CD4-positive, alpha-beta T cell (primary cell): ENCODE measurements around the gene LOX. TPM values are rescaled to one million over a fixed set of nuclear protein-coding genes. Genes with fewer than 3 reads are reported as not detected.

Experiments used
- ATAC-seq: fragments of 200-7000 bp; cut with Tn5 transposase; one replicate; pipeline ENCODE4 v1.10.0; 2022; ENCODE audit warnings: mild to moderate bottlenecking; ENCODE audit not compliant: poor library complexity
- CTCF ChIA-PET: fragments of 350-600 bp; sonication (Branson Sonifier 250); formaldehyde crosslinking; loops from one replicate; lab custom pipeline; 2021; ENCODE audit warnings: antibody characterized with exemption, inconsistent platforms; lab: Charles Lee
- POLR2A ChIA-PET: fragments of 350-600 bp; sonication (Branson Sonifier 250); formaldehyde crosslinking; loops from one replicate; lab custom pipeline; 2021; ENCODE audit warnings: antibody characterized with exemption, inconsistent platforms; lab: Charles Lee
- DNase-seq, 14 experiments: peaks; one replicate each; pipeline ENCODE4 v3.0.0-alpha.2; 2013 to 2020; ENCODE audit warnings: mixed read lengths in 2 of 14
- H3K27ac ChIP-seq, 2 donors: one replicate each; pipeline versions ENCODE4 v1.5.1 to v1.7.0; 2013; ENCODE audit warnings: low read length in 2 of 2, low read depth in 1 of 2, mild to moderate bottlenecking in 1 of 2
- H3K27me3 ChIP-seq, 2 experiments: 1 replicate in 1 of 2; 2 replicates in 1 of 2; pipeline versions ENCODE4 v1.6.1 to v1.7.0; 2013; ENCODE audit warnings: low read length in 2 of 2, control low read depth in 1 of 2, mild to moderate bottlenecking in 1 of 2, moderate library complexity in 1 of 2; ENCODE audit not compliant: insufficient read depth in 2 of 2, control insufficient read depth in 1 of 2
- H3K36me3 ChIP-seq: one replicate; pipeline ENCODE4 v1.6.1; 2013; ENCODE audit warnings: low read length, control low read depth; ENCODE audit not compliant: insufficient read depth
- H3K4me1 ChIP-seq: one replicate; pipeline ENCODE4 v1.6.1; 2013; ENCODE audit warnings: low read length, control low read depth; ENCODE audit not compliant: insufficient read depth
- H3K4me3 ChIP-seq: one replicate; pipeline ENCODE4 v1.5.1; 2013; ENCODE audit warnings: mild to moderate bottlenecking, low read length, moderate library complexity
- H3K9me3 ChIP-seq, 2 experiments: 1 replicate in 1 of 2; 2 replicates in 1 of 2; pipeline versions ENCODE4 v1.6.1 to v1.7.0; 2013; ENCODE audit warnings: low read length in 2 of 2, mild to moderate bottlenecking in 2 of 2, control low read depth in 1 of 2, moderate library complexity in 1 of 2; ENCODE audit not compliant: control insufficient read depth in 1 of 2, insufficient read depth in 1 of 2
- H3K27ac Mint-ChIP-seq: one replicate; pipeline ENCODE4 v1.8.0; 2020; ENCODE audit warnings: mixed read lengths
- H3K27me3 Mint-ChIP-seq: one replicate; pipeline ENCODE4 v1.8.0; 2021; ENCODE audit warnings: mixed read lengths
- H3K36me3 Mint-ChIP-seq: one replicate; pipeline ENCODE4 v1.8.0; 2021; ENCODE audit warnings: low read depth, mixed read lengths
- H3K4me1 Mint-ChIP-seq: one replicate; pipeline ENCODE4 v1.8.0; 2021; ENCODE audit warnings: low read depth, mixed read lengths
- H3K4me3 Mint-ChIP-seq: one replicate; pipeline ENCODE4 v1.8.0; 2020; ENCODE audit warnings: mild to moderate bottlenecking, mixed read lengths
- H3K9me3 Mint-ChIP-seq: one replicate; pipeline ENCODE4 v1.8.0; 2020; ENCODE audit warnings: mixed read lengths
- intact Hi-C, 2 experiments: fragments of 100-400 bp; cut with DNase I in 1 of 2; cut with micrococcal nuclease in 1 of 2; formaldehyde crosslinking; loops; one replicate each; pipeline versions ENCODE4 v1.15.1 to v1.9.0; 2023 to 2025; cut with DNase I, micrococcal nuclease
- total RNA-seq, 174 experiments: library from RNA in 2 of 174; stranded (reverse) in 2 of 174; gene quantifications; one replicate each; pipeline ENCODE4 v1.2.3 and lab custom pipeline; 2021 to 2026
- TF ChIP-seq, protein P1 (sequence below): fragments of 200-600 bp; IDR thresholded peaks from one replicate; pipeline ENCODE4 v1.8.0; 2022; ENCODE audit warnings: antibody characterized with exemption, mild to moderate bottlenecking

LOX gene
- total RNA-seq, 2 experiments from 2014 or later = 0.06 to 0.11 TPM

DNA sequence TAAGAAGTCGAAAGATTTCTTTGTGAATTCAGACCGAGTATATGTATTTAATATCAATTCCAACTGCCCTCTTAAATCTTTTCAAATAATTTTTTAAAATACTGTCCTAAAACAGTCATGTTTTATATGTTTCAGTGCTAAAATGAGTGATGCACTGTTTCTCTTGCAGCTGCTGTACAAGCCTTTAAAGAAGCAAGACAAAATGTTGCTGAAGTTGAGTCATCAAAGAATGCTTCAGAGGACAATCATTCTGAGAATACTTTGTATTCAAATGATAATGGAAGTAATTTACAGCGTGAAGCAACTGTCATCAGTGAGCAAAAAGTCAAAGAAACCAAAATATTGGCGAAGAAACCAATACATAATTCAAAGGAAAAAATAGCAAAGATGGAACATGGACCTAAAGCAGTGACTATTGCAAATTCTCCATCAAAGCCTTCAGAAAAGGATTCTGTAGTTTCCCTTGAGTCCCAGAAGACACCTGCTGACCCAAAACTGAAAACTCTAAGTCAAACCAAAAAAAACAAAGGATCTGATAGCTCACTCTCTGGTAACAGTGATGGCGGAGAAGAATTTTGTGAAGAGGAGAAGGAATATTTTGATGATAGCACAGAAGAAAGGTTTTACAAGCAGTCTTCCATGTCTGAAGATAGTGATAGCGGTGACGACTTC, 58.0 kb downstream of the LOX start:
- Histone ChIP-seq H3K4me3 (no peak overlapping the region), H3K27me3 (no peaks in the 10 kb centered on the region), H3K36me3 (peaks cover 28% of the 10 kb centered on the region), H3K27ac (no peak overlapping the region), H3K4me1 (no peaks in the 10 kb centered on the region), H3K9me3 (no peaks in the 10 kb centered on the region)
- no peaks in the 10 kb centered on the region for H3K27me3 Mint-ChIP-seq
- ChIA-PET CTCF (no interaction called here), POLR2A (no interaction called here)
- H3K9me3 Mint-ChIP-seq = peaks cover 3% of the 10 kb centered on the region
- no peak overlapping the region for H3K4me3 Mint-ChIP-seq
- DNase-seq (no peak), ATAC-seq (no peak)
- TF ChIP-seq, protein P1, sequence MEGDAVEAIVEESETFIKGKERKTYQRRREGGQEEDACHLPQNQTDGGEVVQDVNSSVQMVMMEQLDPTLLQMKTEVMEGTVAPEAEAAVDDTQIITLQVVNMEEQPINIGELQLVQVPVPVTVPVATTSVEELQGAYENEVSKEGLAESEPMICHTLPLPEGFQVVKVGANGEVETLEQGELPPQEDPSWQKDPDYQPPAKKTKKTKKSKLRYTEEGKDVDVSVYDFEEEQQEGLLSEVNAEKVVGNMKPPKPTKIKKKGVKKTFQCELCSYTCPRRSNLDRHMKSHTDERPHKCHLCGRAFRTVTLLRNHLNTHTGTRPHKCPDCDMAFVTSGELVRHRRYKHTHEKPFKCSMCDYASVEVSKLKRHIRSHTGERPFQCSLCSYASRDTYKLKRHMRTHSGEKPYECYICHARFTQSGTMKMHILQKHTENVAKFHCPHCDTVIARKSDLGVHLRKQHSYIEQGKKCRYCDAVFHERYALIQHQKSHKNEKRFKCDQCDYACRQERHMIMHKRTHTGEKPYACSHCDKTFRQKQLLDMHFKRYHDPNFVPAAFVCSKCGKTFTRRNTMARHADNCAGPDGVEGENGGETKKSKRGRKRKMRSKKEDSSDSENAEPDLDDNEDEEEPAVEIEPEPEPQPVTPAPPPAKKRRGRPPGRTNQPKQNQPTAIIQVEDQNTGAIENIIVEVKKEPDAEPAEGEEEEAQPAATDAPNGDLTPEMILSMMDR = no peak
- no peak overlapping the region for H3K27ac Mint-ChIP-seq
- intact Hi-C loops = no loop called here
- peaks cover 60% of the 10 kb centered on the region for H3K36me3 Mint-ChIP-seq
- H3K4me1 Mint-ChIP-seq = no peaks in the 10 kb centered on the region

DNA sequence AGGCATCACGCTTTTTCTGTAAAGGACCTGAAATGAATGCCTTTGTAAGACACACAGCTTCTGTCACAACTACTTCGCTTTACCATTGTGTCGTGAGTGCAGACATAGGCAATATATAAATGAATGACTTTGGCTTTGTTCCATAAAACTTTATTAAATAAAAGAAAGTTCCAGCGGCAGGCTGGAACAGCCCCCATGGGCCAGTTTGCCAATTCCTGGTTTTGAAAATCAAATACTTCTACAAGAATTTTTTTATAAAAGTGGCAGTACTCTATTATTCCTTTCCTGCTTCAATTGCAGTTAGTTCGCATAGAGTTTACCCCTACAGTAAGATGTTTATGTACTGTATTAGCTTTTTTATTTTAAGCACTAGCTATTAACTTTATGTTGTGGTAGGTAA, 62.6 kb downstream of the LOX start:
- Mint-ChIP-seq H3K4me1 (no peaks in the 10 kb centered on the region), H3K27me3 (no peaks in the 10 kb centered on the region), H3K4me3 (no peak overlapping the region), H3K36me3 (peaks cover 20% of the 10 kb centered on the region), H3K27ac (no peak overlapping the region), H3K9me3 (no peaks in the 10 kb centered on the region)
- H3K27ac ChIP-seq = no peak overlapping the region
- no peaks in the 10 kb centered on the region for H3K9me3 ChIP-seq
- intact Hi-C loops = no loop called here
- TF ChIP-seq, protein P1 = no peak
- DNase-seq (no peak), ATAC-seq (no peak)
- no peak overlapping the region for H3K4me3 ChIP-seq
- no peaks in the 10 kb centered on the region for H3K4me1 ChIP-seq
- peaks cover 3% of the 10 kb centered on the region for H3K36me3 ChIP-seq
- H3K27me3 ChIP-seq = no peaks in the 10 kb centered on the region
- ChIA-PET CTCF (no interaction called here), POLR2A (no interaction called here)

DNA sequence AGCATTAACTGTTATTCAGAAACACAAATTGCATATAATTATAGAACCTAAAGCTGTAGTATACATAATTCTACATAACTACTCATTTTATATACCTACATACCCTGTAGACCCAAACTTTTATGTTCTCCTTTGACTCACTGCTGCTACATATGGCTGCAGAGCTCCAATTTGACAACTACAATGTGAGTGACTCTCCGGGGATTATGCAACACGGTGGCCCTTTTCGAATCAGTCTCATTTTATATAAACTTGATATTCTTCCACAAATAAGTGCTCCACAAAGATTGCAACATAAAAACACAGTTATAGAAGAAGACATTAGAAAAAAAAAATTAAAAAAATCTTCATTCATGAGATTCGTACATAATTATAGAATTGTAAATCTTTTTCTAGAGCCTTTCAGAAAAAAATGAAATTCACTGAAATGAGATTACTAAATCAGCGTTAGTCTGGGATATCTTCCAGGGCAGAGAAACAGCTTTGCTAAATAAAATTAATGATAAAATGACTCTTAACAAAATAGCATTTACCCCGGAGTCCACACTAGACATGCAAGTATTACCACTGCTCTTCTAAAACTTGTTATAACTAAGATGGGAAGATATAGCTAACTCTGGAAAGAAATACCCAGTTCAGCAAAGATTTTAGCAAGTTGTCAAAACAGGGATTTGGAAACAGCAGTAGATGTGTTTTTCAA, 63.7 kb downstream of the LOX start:
- DNase-seq (no peak), ATAC-seq (no peak)
- Mint-ChIP-seq H3K27ac (no peak overlapping the region), H3K27me3 (no peaks in the 10 kb centered on the region), H3K4me1 (peaks cover 8% of the 10 kb centered on the region), H3K36me3 (peaks cover 13% of the 10 kb centered on the region), H3K4me3 (no peak overlapping the region), H3K9me3 (no peaks in the 10 kb centered on the region)
- Histone ChIP-seq H3K27ac (no peak overlapping the region), H3K4me1 (no peaks in the 10 kb centered on the region), H3K27me3 (no peaks in the 10 kb centered on the region), H3K36me3 (no peaks in the 10 kb centered on the region), H3K9me3 (no peaks in the 10 kb centered on the region), H3K4me3 (no peak overlapping the region)
- intact Hi-C loops = no loop called here
- ChIA-PET CTCF (no interaction called here), POLR2A (no interaction called here)
- TF ChIP-seq, protein P1 = no peak

Other genes with a start within 250 kb of the LOX start
- not detected for gene FTMT, start 226.4 kb downstream of the LOX start, total RNA-seq
- gene SRFBP1, start 116.3 kb downstream of the LOX start, total RNA-seq = 1 to 10 TPM; 4.0 to 4.6 TPM
- under 1 TPM in 1 of 2 experiments, not detected in 1; 0.28 TPM for gene ZNF474, start 51.3 kb upstream of the LOX start, total RNA-seq
- not detected for gene SNCAIP, start 234.0 kb upstream of the LOX start, total RNA-seq